DMS 273 (cell line): ENCODE results near the gene OGFOD2.
A peak's percentile ranks its signal among the peaks of the same experiment; 100 is the strongest.

Experiments used
- DNase-seq: peaks from one replicate; lab custom pipeline; 2025; ENCODE audit not compliant: unreplicated experiment; lab: John Stamatoyannopoulos, UW

The OGFOD2 gene

DNA sequence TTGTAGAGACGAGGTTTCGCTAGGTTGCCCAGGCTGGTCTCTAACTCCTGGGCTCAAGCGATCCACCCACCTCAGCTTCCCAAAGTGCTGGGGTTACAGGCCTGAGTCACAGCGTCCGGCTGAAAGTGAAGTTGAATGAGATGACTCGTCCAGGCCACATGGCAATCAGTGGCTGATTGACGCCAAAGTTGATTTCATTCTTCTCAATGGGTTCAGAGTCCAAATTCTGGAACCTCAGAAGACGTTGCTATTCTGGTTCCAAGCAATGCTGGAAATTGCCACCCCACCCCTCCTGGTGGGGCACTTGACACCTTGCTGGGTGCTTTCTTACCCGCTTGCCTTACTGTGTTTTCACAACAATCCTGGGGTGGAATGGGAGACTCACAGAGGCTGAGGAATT lies 23.6 kb upstream of the OGFOD2 start:
- DNase-seq, result no peak

DNA sequence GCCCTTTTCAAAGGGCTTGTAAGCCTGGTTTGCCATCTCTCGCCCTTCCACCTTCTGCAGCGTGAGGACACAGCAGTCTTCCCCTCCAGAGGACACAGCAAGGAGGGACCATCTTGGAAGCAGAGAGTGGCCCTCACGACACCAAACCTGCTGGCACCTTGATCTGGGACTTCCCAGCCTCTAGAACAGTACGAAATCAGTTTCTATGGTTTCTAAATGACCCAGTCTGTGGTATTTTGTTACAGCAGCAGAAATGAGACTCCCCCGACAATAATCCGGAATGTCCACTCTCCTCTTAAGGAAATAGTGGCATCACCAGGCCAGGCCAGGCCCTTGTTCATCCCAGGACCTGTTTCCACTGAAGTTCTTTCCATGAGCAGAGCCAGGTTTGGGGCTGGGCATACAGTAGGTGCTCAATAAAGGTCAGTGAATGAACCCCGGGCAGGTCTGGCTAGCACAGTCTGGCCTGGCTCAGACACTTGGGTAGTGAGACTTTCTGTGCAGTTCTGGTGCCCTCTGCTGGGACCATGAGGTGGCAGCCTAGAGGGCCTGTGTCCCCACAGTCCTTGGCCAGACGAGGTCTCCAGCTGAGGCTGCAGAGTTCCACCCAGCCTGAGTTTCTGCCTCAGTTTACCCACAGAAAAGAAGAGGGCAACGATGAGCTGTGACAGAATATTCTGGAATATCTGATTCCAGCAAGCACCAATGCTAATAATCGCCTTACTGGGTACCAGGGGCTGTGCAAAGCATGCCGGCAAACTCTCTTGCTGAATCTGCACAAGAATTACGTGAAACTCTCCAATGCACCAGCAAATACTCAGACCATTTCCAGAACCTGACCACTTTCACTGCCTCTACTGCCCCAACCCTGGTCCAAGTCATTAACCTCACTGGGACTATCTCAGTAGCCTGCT lies 22.8 kb upstream of the OGFOD2 start:
- peak; percentile 66 for DNase-seq

DNA sequence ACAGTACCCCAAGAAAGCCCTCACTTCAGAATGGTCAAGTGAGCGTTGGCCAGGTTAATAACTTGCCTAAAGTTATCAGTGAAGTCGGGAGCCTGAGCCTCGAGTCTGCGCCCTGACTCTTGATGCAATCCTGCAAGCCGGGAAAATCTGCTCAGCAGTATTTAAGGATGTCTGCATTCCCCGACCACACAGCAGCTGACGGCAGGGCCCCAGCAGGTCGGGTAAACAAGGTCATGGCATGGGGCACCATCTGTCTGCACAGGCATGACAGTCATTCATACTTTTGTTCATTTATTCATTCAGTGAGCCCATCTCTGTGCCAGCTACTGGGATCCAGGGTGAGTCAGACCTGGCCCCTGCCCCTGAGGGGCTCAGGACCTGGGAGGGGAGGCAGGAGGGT lies 19.9 kb upstream of the OGFOD2 start:
- peak; percentile 71 for DNase-seq

DNA sequence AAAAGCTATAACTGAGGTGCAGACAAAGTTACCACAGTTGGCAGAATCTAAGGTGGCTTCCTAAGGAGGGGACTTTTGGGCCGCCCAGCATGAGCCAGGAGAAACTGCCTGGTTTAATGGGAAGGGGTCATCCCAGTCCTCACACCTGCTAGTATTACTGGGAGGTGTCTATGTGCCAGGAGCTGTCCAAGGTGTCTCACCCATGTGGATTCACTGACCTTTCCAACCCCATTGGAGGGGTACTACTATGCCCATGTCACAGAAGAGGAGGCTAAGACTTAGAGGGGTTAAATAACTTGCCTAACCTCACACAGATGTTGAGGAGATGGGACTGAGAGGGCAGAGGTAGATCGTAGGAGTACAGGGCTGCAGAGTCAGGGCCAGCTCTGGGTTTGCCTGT lies 19.0 kb upstream of the OGFOD2 start:
- no peak for DNase-seq

DNA sequence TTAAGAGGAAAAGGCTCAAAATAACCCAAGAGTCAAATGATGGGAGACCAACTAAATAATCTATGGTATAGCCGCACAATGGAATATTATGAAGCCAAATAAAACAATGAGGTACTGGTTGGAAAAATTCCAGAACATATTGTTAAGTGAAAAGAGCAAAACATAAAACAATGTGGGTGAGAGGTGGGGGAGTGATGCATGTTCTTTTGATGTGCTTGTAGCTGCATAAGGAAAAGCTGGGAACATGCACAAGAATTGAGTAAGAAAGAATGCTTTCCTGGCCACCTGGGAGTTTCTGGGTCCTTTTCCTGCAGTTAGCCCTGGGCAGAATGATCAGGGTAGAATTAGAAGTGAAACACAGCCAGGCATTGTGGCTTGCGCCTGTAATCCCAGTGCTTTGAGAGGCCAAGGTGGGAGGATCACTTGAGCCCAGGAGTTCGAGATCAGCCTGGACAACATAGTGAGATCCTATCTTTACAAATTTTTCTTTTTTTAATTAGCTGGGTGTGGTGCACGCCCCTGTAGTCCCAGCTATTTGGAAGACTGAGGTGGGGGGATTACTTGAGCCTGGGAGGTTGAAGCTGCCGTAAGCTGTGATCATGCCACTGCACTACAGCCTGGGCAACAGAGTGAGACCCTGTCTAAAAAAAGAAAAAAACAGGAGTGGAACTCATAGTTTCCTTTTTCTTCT lies 16.7 kb upstream of the OGFOD2 start:
- DNase-seq, result no peak

DNA sequence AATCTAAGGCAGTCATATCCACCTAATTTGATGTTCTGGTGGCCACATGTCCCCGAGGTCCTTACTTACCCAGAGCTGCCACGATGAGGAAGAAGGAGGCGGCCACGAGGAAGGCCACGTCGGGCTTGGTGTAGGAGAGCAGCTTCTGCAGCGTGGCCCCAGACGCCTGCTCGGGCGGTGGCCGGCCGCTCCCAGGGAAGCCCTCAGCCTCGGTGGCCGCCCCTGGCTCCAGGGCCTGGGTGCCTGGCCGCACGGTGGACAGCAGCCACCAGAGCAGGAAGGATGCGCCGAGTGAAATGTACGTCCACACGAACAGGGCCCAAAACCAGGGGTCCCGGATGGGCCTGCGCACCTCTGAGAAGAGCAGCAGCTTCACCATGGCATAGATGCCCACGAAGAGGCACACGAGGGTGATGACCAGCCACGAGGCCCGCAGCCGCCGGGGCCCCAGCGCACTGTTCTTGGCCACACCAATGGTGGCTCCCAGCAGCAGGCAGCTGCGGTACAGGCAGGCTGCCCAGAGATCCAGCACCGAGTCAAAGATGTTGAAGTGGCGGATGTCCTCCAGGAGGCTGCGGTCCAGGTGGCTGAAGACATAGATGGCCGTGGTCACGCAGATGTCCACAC lies 15.4 kb upstream of the OGFOD2 start:
- DNase-seq, result no peak

DNA sequence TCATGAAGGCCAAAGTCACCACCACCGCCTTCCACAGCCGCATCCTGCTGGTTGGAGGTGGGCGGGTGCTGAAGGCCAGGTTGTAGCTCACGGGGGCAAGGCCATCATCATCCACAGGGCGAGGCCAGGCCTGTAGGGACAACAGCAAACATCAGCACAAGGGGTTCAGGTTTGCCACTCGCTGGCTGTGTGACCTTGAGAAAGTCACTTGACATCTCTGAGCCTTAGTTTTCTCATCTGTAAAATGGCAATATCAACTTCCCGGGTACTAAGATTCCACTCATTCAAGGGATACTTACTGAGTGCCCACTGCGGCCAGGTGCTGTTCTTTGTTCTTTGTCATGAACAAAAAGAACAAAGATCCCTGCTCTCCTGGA lies 14.9 kb upstream of the OGFOD2 start:
- DNase-seq, result no peak

DNA sequence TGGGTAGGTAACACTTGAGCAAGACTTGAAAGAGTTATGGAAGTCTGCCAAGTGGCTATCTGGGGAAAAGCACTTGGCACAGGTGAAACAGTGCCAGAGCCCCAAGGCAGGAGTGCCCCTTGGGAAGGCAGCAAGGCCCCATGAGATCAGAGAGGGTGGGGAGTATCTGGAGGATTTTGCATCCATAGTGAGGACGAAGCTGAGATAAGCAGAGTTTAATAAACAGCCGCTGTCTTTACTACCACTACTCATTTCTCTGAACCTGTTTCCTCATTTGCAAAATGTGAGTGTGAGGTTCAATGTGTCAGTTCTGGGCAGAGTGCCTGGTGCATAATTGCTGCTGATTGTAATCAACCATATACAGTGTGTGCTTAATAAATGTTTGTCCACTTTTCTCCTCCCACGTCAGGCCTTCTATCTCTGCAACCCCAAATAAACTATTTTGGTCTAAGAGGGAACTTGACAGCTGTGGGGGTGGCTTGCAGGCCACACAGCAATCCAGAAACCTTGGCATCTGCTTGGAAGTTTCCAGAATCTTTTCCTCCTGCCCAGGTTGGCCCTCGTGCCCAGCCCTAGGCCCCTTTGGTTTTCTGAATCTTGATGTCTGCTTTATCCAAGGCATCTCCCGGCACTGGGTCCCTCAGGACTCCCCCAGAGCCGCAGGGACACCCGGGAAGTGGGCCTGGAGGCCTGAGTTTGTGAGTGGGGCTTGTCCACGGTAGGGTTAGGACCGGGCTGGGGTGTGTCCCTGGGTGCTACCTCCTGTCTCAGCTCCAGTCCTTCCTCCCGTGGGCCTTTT lies 13.3 kb upstream of the OGFOD2 start:
- peak; percentile 53 for DNase-seq

DNA sequence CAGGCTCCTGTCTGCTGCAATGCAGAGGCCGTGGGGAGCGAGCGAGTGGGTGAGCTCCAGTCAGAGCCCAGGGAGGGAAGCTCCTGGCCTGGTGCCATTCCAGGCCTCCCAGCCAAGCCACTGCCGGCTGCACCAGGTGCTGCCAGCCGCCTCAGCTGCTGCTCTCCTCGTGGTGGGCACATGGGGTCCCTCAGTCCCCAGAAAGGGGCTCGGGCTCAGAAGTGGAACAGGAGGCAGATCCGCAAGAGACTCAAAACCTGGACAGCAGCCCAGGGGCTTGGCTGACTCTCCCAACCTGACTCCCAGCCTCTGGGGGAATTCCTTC lies 11.1 kb upstream of the OGFOD2 start:
- DNase-seq, result peak; percentile 88

DNA sequence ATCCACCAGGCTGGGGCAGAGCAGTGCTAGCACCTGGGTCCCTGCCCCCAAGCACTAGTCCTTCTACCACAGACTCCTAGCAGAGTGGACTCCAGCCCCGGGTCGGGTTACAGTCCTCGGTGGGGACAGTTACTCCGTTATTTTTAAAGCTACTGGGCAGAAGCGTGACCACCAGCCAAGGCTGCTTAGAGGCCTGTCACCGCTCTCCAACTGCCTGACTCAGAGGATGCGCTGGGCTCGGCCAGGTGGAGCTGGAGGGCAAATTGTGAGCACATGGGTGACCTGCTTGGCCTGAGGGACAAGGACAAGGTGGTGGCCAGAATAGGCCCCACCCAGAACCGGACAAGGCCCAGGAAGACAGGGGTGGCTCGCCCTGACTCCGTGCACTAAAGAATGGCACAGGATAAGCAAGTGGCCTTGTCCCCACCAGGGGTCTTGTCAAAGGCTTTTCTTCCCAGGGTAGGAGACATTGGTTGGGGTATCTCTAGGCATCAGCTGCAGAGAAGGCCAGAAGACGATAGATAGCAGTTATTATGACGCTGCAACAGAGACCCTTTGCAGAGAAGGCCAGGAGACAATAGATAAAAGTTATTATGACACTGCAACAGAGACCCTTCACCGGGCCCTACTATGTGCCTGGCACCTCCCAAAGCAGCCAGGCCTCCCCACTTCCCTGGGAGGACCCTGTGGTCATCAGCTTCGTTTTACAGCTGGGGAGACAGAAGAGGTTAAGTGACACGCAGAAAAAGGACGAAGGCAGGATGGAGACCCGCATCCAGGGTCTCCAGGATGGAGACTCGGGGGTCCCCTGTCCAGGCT lies 10.4 kb upstream of the OGFOD2 start:
- no peak for DNase-seq

DNA sequence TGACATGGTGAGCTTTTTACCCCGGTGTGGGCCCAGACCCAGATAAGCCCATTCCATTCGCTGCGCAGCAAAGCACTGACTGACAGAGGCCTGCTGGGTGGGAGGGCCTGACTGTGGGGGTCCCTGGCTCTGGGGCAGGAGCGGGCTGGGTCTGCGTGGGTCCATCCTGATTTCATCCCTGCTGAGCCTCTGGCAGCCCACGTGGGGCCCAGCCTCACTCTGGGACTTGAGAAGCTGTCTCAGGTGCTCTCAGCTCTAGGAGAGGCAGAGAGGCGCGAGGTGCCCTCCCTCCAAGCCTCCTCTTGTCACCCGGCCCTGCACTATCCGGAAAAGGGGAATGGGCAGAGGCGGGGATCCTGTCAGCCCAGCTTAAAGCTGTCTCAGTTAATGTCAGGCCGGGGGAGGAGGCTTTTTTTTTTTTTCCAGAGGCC lies 9.7 kb upstream of the OGFOD2 start:
- DNase-seq, result peak; percentile 49

DNA sequence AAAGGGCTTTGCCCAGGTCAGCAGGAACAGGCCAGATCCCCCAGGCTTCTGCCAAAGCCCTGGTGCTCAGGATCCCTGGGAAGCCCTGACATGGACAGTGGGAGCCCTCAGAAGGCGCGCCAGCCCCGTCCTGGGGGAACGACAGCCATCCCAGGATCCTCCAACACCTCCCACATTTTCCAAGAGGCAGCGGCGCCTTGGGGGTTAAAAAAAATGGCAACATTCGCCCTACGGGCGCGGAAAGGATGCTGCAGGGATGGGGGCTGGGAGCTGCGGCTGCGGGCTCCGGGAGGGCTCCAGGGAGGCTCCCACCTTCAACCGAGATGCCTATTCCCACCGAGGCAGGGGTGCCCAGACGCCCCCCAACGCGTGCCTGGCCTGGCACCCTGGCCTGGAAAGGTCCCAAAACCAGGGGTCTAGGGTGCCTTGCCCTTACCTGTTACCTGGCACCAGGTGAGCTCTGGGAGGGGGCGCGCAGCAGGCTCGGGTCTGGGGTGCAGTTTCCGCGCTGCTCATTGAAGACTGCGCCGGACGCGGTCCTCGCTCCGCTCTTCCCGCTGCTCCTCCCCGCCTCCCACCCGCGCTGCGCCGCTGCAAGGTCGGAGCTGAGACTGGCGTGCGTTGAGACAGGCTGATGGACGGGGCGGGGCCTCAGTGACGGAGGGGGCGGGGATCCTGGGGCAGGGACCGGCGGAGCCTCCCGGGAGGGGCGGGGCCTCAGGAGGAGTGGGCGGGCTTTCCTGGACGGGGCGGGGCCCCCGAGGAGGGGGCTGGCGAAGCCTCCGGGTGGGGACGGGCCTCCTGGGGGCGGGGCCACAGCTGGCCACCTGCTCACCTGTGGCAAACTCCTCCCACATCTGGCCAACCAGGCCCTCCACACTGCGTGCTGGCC lies 8.9 kb upstream of the OGFOD2 start, which contains the start of gene ABCB9:
Gene ABCB9, minus strand, starts transcription at position 613 of the 892 bp plus-strand sequence. CDS start 6,228 bp downstream, outside the sequence.
- DNase-seq, result peak; percentile 95

DNA sequence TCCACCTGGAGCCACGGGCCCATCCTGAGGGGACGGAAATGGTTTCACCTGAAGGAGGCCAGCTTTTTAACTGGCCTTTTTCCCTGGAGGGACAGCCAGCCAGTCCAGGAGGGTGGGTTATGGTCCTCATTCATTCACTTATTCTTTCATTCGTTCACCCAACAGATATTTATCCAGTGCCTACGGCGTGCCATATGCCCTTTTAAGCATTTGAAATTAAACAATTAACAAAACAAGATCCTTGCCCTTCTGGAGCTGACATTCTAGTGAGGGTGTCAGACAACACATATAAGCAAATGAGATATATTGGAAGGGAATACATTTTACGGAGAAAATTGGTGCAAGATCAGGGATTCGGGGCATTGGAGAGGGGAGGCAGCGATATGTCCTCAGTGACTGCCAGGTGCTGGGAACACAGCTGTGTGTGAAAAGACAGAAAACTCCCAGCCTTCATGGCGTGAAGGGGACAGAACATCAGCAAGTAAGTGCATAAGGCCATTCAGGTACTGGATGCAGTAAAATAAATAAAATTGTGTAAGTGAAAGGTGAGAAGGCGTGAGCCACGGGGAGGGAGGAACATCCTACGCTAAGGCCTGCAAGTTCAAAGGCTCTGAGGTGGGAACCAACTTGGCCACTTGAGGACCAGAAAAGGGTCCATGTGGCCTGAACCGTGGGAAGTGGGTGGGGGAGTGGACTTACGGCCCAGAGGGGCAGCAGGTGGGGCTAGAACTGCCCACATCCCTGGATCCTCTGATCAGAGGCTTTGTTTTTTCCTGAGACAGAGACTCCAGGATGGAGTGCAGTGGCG lies 8.1 kb upstream of the OGFOD2 start:
- no peak for DNase-seq

DNA sequence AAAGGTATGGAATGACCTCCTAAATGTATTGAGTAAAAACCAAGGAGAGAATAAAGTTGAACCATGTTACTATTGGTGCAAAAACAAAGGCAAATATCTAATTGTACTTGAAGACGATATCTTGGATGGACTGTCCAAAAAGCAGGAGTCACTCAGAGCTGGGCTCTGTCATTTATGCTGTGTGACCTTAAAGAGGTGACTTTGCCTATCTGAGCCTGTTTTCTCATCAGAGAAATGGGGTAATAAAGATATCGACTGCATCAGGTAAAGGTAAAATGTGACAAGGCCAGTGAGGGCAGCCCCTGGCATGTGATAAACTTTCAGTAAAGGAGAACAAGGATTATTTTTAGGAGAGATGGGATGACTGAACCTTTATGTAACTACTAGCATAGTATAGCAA lies 6.9 kb upstream of the OGFOD2 start:
- DNase-seq, result no peak

DNA sequence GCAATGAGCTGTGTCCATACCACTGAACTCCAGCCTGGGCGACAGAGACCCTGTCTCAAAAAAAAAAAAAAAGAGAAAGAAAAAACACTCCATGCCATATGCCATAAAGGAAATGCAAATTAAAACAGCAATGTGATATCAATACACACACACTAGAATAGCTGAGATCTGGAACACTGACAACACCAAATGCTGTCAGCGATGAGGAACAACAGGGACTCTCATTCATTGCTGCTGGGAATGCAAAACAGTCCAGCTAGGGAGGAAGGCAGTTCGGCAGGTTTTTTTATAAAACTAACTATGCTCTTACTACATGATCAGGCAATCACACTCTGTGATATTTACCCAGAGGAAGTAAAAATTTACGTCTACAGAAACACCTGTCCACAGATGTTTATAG lies 5.4 kb upstream of the OGFOD2 start:
- peak; percentile 55 for DNase-seq

DNA sequence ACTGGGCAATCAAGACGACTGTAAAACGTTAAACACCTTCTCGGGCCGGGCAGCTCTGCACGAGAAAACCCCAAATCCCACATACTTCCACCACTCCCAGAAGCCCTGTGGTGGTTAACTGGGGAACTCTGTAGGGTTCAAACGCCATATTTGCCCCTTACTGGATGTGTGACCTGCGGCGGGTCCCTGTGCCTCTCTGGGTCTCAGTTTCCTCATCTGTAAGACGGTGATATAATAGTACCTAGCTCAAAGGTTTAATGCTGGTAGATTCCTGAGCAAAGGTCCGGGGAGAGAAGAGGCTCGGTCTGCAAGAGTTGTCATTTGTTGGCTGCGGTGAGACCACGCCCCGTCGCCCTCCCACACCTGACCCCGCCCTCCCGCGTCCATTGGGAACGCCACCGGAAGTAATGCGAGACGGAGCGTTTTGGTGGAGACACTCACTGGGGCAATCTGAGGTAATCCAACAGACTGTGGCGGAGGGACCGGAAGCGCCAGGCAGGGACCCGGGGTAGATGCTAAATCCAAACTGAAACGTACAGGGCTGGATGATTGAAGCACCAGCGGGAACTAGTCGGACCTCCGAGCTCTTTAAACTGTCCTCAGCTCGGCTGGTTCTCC lies 661 bp upstream of the OGFOD2 start:
- DNase-seq, result peak; percentile 98

DNA sequence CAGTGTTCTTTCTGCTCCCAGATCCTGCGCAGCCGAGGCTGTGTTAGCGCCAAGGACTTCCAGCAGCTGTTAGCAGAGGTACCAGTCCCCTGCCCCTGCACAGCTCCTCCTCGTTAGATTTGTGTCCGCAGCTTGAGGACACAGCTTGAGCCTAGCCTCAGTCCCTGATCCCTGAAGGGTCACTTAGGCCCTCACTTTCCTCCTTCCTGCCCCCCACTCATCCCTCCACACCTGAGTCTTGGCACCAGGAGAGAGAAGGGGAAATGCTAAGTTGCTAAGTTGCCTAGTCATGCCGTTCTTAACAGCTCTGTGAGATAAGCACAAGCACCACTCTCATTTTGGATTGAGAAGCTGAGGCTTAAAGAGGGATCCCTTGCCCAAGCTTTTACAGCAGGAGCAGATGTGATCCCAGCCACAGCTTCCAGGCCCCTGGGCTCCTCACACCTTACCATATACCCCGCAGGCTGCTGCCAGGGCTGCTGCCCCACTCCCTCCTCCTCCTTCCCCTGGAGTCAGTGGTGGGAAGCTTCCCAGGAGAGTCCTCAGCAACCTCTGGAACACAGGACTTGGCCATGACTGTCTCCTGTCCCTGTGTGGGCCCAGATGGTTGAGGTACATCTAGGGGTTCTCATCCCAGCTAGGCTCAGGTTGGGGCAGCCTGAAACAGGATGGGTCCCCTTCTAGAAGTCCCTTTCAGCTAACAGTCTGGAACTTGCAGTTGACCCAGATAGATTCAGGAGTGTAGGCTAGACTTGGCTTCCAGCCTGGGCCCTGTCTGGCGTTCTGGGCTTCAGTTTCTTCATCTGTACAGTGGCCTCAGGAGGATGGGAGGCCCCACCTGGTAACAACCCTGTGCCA lies 975 bp downstream of the OGFOD2 start:
- peak; percentile 47 for DNase-seq
